ENCODE data around the gene MMP20. TPM values are rescaled to one million over a fixed set of nuclear protein-coding genes. Genes with fewer than 3 reads are reported as not detected.
A peak's percentile ranks its signal among the peaks of the same experiment; 100 is the strongest.

Gene MMP20
- total and polyA plus RNA-seq, 2 donors from 2014 or later = not detected

DNA sequence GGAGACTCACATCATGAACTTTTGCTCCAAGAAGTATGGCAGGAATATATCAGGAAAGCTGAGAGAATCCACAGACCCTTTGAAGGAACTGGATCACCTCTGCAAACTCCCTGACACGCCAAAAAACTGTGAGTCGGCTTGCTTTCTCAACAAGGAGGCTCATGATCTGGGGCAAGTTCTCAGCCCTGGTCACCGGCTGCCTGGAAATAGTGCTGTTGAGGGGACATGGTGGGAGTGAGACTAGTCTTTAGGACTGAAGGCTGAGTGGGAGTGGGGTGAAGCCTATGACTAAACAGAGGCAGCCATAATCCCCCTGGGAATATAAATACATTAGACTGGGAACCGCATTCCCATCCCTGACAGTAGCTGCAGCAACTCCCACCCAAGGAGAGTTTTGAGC is 86.2 kb downstream of the MMP20 start:
- TF ChIP-seq, protein P1, sequence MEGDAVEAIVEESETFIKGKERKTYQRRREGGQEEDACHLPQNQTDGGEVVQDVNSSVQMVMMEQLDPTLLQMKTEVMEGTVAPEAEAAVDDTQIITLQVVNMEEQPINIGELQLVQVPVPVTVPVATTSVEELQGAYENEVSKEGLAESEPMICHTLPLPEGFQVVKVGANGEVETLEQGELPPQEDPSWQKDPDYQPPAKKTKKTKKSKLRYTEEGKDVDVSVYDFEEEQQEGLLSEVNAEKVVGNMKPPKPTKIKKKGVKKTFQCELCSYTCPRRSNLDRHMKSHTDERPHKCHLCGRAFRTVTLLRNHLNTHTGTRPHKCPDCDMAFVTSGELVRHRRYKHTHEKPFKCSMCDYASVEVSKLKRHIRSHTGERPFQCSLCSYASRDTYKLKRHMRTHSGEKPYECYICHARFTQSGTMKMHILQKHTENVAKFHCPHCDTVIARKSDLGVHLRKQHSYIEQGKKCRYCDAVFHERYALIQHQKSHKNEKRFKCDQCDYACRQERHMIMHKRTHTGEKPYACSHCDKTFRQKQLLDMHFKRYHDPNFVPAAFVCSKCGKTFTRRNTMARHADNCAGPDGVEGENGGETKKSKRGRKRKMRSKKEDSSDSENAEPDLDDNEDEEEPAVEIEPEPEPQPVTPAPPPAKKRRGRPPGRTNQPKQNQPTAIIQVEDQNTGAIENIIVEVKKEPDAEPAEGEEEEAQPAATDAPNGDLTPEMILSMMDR (IDR thresholded peaks at IDR 0.05; ENCODE audit: borderline replicate concordance, extremely low read depth, insufficient read depth) = no peak
- Histone ChIP-seq H3K36me3 (ENCODE audit: control insufficient read depth in 2 of 3, insufficient read depth in 3 of 3, low read length in 3 of 3) (no peaks in the 10 kb centered on the region), H3K9me3 (ENCODE audit: control insufficient read depth in 2 of 3, insufficient read depth in 1 of 3, low read length in 3 of 3) (no peaks in the 10 kb centered on the region), H3K27ac (ENCODE audit: low read depth in 2 of 2, low read length in 2 of 2) (no peak overlapping the region), H3K4me3 (ENCODE audit: low read length in 3 of 3) (no peak overlapping the region), H3K4me1 (ENCODE audit: control insufficient read depth in 2 of 3, insufficient read depth in 2 of 3, low read depth in 1 of 3, low read length in 3 of 3) (no peaks in the 10 kb centered on the region), H3K27me3 (ENCODE audit: control insufficient read depth, insufficient read depth, low read length) (no peaks in the 10 kb centered on the region), H3K9ac (ENCODE audit: low read length in 3 of 3) (no peak overlapping the region)
- DNase-seq (no peak), FAIRE-seq (no peak)
- intact Hi-C loops (cut with DNase I) = no loop called here

DNA sequence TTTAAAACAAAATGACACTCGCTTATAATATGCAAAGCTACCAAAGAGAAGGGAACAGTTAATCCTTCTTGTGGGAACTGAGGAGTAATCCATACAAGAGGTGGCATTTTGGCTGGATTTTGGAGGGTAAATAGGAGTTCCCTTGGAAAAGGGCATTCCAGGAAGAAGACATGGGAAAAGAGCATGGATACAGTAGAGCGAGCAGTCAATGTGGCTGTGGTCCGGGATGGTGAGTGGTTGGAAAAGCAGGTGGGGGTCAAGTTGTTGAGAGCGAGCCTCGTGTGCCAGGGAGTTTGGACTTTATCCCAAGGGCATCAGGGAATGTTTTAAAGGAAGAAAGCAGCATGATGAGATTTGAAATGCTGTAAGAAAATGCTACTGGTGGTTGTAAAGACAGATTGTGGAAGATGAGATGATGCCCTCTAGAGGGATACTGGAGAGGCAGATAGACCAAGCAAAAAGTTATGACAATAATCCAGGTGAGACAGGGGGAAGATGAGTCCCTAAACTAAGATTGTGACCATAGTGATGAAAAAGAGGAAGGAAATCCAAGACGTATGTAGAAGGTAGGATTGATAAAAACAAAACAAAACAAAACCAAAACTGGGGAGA is 90.8 kb downstream of the MMP20 start:
- Histone ChIP-seq H3K36me3 (ENCODE audit: control insufficient read depth in 2 of 3, insufficient read depth in 3 of 3, low read length in 3 of 3) (no peaks in the 10 kb centered on the region), H3K4me1 (ENCODE audit: control insufficient read depth in 2 of 3, insufficient read depth in 2 of 3, low read depth in 1 of 3, low read length in 3 of 3) (no peaks in the 10 kb centered on the region), H3K27ac (ENCODE audit: low read depth in 2 of 2, low read length in 2 of 2) (no peak overlapping the region), H3K9ac (ENCODE audit: low read length in 3 of 3) (no peak overlapping the region), H3K9me3 (ENCODE audit: control insufficient read depth in 2 of 3, insufficient read depth in 1 of 3, low read length in 3 of 3) (no peaks in the 10 kb centered on the region), H3K27me3 (ENCODE audit: control insufficient read depth, insufficient read depth, low read length) (no peaks in the 10 kb centered on the region), H3K4me3 (ENCODE audit: low read length in 3 of 3) (no peak overlapping the region)
- DNase-seq (peak in 1 of 5 donors; percentile 29), FAIRE-seq (no peak)
- TF ChIP-seq, protein P1 (IDR thresholded peaks at IDR 0.05; ENCODE audit: borderline replicate concordance, extremely low read depth, insufficient read depth) = no peak
- intact Hi-C loops (cut with DNase I) = no loop called here

DNA sequence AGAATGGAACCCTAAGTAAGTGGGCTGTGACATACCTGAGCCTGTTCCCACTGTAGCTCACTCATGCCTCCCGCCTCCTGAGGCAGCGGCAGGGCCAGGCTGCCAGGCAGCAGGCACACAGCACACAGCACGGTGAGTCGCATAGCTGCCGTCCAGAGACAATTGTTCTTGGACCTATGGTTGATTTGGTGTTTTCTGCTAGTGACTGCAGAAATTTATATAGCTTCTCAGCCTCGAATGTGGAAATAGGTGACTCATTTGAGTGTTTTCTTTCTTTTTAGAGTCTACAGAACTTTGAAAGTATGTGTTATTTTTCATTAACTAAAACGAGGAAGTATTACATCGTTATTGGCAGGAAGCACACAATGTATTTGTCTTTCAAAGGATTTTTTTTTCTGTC is 94.6 kb downstream of the MMP20 start, which contains the start of gene MMP7:
Gene MMP7 (minus strand): TSS at position 190 of the 400 bp plus-strand sequence. CDS start 47 bp downstream, at position 143.
- intact Hi-C loops (cut with DNase I) = no loop called here

More for the DNA sequence above, 94.6 kb downstream of the MMP20 start, which contains the start of gene MMP7:
- no peaks in the 10 kb centered on the region for H3K27me3 ChIP-seq (ENCODE audit: control insufficient read depth, insufficient read depth, low read length)
- H3K4me3 ChIP-seq (ENCODE audit: low read length in 3 of 3) = peak within 1 kb of the TSS in 1 of 3 donors; percentile 30
- H3K9ac ChIP-seq (ENCODE audit: low read length in 3 of 3) = no peak within 1 kb of the TSS
- FAIRE-seq (no peak), DNase-seq (peak in 2 of 5 donors; percentile 24 to 40)
- H3K36me3 ChIP-seq (ENCODE audit: control insufficient read depth in 2 of 3, insufficient read depth in 3 of 3, low read length in 3 of 3) = no peaks in the 10 kb centered on the region
- no peaks in the 10 kb centered on the region for H3K4me1 ChIP-seq (ENCODE audit: control insufficient read depth in 2 of 3, insufficient read depth in 2 of 3, low read depth in 1 of 3, low read length in 3 of 3)
- H3K27ac ChIP-seq (ENCODE audit: low read depth in 2 of 2, low read length in 2 of 2) = no peak within 1 kb of the TSS
- TF ChIP-seq, protein P1 (IDR thresholded peaks at IDR 0.05; ENCODE audit: borderline replicate concordance, extremely low read depth, insufficient read depth) = no peak
- H3K9me3 ChIP-seq (ENCODE audit: control insufficient read depth in 2 of 3, insufficient read depth in 1 of 3, low read length in 3 of 3) = no peaks in the 10 kb centered on the region

Data from kidney (tissue), 14 donors.